Stimulated activated CD4-positive, alpha-beta T cell treated with anti-CD3 and anti-CD28 coated beads, Interleukin-15, amount 100 ng/mL, for 1 hour (primary cell): Measurements from ENCODE around the gene PASD1.
"Not testable (repeated sequence)": the region's sequence is repeated elsewhere in the genome, so short reads cannot be mapped to it uniquely, and the experiment has no call there.

Source experiments
- DNase-seq, 2 donors: peaks; one replicate each; pipeline ENCODE4 v3.0.0-alpha.2; 2020; ENCODE audit warnings: low read depth in 1 of 2, low spot score in 1 of 2

Gene PASD1, protein sequence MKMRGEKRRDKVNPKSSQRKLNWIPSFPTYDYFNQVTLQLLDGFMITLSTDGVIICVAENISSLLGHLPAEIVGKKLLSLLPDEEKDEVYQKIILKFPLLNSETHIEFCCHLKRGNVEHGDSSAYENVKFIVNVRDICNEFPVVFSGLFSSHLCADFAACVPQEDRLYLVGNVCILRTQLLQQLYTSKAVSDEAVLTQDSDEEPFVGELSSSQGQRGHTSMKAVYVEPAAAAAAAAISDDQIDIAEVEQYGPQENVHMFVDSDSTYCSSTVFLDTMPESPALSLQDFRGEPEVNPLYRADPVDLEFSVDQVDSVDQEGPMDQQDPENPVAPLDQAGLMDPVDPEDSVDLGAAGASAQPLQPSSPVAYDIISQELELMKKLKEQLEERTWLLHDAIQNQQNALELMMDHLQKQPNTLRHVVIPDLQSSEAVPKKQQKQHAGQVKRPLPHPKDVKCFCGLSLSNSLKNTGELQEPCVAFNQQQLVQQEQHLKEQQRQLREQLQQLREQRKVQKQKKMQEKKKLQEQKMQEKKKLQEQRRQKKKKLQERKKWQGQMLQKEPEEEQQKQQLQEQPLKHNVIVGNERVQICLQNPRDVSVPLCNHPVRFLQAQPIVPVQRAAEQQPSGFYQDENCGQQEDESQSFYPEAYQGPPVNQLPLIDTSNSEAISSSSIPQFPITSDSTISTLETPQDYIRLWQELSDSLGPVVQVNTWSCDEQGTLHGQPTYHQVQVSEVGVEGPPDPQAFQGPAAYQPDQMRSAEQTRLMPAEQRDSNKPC

DNA sequence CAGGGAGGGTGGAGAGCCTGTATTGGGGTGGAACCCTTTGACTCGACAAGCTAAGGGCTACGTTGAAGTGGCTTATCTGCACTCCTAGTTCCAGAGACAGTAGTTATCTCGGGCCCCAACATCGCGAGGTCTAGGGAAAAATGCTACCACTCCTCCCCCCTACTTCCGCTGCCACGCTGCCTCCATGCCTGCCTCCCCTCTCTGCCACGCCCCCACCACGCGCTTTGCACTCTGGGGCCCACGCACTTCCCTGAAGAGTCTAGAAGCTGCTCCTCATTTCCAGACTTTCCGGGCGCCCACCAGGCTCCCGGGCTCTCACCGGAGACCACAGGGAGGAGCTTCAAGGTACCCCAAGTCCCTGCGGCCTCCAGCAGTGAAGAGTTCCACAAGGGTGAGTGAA, at the start of gene PASD1:
Gene PASD1 (plus strand): TSS at position 227 of the 400 bp plus-strand sequence. CDS start 37,879 bp downstream, outside the sequence.
- DNase-seq = no peak

DNA sequence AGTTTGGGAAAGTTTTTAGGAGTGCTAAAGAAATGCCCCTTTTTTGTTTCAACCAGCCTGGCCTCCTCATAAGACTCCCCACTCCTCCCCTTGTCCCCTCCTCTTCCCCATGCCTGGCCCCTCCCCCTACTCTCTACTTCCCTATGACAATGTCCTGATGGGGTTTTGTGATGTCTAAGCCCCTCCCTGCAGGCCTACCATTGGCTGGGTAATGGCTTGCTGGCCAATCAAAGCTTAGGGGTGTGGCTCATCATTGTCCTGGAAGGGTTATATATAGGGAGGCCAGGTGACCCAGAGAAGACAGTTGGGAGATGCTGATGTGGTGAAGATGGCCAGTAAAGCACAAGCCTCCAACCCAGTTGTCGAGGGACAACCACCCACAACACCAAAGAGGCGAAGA, 48.2 kb upstream of the PASD1 start:
- no peak for DNase-seq

DNA sequence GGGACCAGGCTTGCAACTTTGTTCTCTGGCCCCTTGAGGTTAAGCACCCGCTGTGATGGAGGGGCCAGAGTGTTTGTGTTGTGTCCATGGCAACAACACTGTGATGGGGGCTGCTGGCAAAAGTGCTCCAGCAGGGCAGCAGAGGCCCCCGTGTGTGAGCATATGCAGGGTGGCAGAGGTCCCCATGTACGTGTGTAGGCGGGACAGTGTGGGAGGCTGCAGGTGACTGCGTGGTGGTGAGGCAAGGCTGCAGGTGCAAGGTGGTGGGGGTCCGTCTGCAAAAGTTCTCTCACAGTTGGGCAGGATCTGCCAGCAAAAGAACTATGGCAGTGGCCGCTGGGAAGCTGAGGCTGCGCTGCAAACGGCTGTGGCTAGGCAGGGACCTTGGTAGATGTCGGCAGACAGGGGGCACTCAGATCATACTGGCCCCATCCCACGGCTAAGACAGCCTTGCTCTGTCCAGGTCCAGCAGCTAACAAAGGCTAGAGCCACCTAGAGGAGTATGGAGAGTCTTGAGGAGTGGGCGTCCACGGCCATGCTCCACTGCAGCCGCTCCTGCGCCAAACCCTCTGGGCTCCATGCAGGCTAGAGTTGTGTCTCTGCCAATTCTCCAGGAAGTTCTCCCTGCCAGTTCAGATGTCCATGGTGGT, 46.8 kb upstream of the PASD1 start:
- no peak for DNase-seq

DNA sequence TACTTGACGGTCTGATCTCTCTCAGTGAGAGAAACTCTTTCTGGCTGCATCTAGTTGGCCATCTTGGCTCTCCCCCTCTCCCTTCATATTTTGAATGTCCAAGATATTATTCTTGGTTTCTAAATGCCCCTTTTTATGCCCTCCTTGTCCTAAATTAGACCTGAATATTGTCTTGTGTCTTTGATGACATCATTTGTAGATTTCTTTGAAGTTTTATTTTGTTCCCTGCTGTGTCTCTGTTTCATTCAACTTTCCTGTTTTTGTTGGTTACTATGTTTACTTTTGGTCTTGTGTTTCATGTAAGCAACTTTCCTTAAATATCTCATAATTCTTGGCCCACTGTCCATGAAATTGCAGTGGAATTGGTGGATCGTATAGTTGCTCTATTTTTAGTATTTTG, 46.1 kb upstream of the PASD1 start:
- DNase-seq = no peak

DNA sequence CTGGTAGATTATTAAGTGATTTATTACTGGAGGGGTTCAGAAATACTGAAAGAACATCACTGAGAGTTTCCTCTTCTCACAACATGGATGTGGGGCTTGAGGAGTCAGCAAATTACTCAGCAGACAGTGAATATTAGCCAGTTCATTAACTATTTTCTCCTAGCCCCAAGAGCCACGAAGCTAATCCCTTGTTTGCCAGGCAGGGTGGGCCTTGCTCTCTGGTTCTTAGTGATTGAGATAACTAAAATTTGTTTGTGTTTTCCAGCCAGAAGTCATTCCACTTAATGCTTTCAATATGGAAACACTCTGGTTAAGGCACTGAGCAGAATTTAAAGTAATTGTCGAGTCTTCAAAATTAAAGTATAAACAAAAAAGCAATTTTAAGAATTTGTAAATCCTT, 40.1 kb upstream of the PASD1 start:
- no peak for DNase-seq

DNA sequence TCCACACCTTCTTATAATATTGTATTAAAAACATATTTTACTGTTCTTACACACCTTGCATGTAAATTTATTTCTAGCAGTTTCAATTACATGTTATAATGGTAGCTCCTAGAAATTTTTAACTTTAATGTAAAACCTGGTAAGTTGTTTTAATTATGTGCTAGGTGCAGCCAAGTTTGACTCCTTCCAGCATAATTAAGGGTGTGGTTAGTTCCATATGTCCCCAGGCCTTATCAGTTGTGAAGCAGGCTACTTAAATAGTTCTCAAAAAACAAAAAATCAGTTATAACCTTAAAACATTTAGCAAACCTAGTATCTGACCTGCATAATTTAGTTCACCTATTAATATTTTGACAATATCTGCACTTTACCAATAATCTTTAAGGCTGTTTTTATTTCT, 26.9 kb upstream of the PASD1 start:
- DNase-seq = no peak

DNA sequence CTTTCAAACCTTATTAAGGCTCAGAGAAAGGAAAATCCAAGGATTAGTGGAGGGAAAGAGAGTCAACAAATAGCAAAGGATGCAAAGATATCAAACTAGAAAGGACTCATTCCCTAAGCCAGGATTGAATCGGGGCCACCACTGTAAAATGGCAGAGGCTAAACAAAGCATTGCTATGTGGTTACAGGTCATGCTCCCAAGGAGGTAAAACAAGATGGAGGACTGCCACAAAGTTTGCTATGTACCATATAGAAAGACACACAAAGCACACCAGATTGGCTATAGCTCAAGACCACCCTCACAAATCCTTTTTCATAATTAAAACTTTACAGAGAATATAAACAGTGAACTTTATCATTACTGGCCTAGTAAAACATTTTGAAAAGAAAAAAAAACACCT, 25.9 kb upstream of the PASD1 start:
- DNase-seq = no peak

DNA sequence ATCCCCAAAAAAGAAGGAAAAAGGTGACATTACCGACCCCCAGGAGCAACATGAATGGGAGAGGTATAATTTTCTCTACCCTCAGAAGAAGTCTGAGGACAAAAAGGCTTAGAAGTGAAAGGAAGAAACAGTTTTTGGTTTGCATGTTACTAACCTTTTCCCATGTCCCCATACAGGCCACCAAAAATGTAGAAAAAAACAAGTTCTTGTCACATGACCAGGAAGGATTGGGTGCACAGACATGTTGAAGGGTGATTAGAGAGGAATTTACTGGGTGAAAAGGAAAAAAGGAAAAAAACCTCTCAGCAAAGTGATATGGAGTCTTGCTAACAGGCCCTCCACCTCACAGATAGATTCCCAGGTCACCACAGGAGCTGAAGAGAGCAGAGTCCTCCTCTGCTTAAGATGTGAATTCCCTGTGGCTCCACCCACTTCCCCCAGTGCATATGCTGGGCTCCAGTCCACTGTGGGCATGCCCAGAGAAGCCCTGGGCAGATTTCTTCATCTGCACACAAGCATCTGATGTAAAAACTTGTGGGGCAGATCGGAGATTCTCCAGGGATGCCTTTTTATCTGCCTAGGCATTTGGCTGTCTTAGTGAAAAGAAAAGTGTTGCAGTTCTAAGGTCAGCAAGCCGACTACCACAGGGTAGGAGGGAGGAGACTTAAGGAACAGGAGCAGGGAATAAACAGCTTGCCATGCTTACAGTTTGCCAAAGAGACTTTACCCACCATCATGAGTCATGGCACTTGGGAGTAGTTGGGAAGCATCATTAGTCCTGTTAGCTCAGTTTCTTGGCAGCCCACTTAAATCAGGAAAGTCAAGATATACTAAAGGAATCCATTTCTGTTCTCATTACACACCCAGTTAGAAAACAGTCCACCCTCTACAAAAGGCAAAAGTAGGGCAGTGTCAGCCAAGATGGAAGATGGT, 25.0 kb upstream of the PASD1 start:
- no peak for DNase-seq

DNA sequence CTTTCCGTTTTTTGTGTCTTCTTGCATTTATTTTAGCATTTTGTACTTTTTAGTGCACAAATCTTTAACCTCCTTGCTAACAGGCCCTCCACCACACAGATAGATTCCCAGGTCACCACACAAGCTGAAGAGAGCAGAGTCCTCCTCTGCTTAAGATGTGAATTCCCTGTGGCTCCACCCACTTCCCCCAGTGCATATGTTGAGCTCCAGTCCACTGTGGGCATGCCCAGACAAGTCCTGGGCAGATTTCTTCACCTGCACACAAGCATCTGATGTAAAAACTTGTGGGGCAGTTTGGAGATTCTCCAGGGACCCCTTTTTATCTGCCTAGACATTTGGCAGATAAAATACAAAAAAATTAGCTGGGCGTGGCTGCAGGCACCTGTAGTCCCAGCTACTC, 19.8 kb upstream of the PASD1 start:
- no peak for DNase-seq

DNA sequence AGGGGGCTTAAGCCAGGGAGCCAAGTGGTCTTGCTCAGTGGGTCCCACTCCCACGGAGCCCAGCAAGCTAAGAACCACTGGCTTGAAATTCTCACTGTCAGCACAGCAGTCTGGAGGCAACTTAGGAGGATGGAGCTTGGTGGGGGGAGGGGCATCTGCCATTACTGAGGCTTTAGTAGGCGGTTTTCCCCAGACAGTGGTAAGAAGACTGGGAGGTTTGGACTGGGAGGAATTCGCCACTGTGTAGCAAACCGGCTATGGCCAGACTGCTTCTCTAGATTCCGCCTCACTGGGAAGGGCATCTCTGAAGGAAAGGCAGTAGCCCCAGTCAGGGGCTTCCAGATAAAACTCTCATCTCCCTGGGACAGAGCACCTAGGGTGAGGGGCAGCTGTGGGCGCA, 17.2 kb upstream of the PASD1 start:
- not testable (repeated sequence) for DNase-seq

DNA sequence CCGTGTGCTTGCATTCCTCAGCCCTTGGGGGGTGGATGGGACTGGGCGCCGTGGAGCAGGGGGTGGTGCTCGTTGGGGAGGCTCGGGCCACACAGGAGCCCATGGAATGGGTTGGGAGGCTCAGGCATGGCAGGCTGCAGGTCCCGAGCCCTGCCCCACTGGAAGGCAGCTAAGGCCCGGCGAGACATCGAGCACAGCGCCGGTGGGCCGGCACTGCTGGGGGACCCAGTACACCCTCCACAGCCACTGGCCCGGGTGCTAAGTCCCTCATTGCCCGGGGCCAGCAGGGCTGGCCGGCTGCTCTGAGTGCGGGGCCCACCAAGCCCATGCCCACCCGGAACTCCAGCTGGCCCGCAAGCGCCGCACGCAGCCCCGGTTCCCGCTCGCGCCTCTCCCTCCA, 12.3 kb upstream of the PASD1 start:
- DNase-seq = not testable (repeated sequence)

DNA sequence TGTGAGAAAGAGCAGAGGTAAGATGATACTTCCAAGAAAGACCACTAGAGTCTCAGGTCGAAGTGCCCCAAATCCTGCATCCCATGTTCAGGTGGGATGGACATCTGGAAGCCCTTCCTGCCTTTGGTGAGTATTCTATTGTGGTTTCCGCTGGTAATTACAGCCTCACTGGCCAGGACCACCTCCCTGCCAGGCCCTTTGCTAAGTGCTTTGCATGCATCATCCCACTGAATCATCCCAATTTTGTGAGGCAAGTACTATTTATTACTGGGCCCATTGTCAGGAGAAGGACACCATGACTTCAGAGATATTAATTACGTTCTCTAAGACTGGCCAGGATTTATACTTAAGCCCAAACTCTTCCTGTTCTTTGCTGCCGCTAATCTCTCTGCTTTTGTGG, 10.7 kb upstream of the PASD1 start:
- no peak for DNase-seq

DNA sequence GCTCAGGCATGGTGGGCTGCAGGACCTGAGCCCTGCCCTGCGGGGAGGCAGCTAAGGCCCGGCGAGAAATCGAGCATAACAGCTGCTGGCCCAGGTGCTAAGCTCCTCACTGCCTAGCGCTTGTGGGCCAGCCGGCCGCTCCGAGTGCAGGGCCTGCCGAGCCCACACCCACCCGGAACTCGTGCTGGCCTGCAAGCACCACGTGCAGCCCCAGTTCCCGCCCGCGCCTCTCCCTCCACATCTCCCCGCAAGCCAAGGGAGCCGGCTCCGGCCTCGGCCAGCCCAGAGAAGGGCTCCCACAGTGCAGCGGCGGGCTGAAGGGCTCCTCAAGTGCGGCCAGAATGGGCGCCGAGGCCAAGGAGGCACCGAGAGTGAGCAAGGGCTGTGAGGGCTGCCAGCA, 8.2 kb upstream of the PASD1 start:
- not testable (repeated sequence) for DNase-seq

DNA sequence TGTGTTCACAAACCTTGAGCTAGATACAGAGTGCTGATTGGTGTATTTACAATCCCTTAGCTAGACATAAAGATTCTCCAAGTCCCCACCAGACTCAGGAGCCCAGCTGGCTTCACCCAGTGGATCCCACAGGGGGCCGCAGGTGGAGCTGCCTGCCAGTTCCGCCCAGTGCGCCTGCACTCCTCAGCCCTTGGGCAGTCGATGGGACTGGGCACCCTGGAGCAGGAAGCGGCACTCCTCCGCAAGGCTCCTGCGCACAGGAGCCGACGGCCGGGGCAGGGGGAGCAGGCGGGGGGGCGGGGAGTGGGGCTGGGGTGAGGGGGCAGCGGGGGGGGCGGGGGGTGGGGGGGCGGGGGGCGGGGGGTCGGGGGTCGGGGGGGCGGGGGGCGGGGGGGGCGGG, 990 bp upstream of the PASD1 start:
- not testable (repeated sequence) for DNase-seq

DNA sequence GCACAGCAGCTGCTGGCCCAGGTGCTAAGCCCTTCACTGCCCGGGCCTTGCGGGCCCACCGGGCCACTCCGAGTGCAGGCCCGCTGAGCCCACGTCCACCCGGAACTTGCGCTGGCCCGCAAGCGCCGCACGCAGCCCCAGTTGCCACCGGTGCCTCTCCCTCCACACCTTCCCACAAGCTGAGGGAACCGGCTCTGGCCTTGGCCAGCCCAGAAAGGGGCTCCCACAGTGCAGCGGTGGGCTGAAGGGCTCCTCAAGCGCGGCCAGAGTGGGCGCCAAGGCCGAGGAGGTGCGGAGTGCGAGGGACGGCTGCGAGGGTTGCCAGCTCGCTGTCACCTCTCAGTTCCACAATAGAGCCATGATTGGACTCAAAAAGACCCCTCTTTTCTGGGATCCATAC, 472 bp upstream of the PASD1 start:
- DNase-seq = not testable (repeated sequence)

DNA sequence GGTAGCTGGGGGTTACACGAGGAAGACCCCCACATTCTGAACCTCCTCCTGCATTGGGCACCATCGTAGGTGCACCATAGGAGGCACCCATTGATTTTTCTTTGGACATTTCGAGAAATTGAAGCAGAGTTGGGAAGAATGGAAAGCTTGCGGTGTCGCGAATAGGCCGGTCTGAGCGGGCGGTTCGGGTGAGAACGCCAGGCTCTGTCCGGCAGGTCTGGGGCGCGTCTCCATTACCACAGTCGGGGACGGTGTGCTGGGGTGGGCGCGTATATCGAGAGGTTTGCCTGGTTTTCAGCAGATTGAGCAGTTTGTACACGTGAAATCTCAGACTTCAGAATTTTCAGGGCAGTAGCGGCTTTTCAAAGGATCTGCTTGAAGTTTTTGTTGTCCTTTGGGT, 560 bp downstream of the PASD1 start:
- DNase-seq = no peak

DNA sequence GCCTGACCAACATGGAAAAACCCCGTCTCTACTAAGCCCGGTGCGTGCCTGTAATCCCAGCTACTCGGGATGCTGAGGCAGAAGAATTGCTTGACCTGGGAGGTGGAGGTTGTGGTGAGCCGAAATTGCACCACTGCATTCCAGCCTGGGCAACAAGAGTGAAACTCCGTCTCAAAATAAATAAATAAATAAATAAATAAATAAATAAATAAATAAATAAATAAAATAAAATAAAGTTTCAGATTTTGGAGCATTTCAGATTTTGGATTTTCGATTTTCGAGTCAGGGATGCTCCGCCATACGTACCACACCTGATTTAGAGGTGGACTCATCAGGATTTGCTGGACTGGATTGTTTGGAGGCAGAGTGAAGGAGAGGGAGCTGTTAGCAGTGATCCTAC, 3.4 kb downstream of the PASD1 start:
- not testable (repeated sequence) for DNase-seq

DNA sequence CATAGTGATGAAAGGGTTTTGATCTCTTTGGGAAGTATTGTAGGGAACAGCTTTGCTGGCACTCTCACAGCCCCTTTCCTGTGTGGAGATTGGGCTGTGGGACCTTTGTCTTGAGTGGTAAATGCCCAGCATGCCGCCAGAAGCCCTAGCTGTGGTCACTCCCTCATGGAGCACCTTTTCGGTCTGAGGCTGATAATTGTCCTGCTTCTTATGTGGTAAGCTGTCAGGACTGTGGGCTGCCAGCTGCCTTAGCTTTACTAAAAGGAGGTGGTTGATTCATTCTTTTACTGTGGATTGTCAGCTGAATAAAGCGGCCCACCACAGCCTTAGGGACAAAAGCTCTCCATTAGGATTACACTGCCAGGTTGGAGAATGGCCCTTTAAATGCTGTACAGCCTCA, 7.1 kb downstream of the PASD1 start:
- DNase-seq = no peak

DNA sequence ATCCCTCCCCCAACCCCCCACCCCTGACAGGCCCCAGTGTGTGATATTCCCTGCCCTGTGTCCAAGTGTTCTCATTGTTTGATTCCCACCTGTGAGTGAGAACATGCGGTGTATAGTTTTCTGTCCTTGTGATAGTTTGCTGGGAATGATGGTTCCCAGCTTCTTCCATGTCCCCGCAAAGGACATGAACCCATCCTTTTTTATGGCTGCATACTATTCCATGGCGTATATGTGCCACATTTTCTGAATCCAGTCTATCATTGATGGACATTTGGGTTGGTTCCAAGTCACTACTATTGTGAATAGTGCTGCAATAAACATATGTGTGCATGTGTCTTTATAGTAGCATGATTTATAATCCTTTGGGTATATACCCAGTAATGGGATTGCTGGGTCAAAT, 29.9 kb downstream of the PASD1 start:
- DNase-seq = not testable (repeated sequence)

DNA sequence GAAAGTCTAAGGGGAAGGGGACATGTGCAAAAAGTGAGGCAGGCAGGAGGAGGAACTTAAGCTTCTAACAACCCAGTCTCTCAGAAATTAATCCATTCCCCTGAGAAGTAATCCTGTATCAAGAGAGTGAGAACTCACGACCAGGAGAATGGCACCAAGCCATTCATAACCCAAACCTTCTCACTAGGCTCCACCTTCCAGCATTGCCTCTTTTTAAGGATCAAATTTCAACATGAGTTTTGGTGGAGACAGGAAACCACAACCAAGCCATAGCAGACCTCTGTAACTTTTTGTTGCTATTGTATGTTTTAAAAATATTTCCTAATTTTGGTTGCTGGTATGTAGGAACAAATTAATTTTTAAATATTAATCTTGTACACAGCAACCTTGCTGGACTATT, 32.8 kb downstream of the PASD1 start:
- DNase-seq = no peak

DNA sequence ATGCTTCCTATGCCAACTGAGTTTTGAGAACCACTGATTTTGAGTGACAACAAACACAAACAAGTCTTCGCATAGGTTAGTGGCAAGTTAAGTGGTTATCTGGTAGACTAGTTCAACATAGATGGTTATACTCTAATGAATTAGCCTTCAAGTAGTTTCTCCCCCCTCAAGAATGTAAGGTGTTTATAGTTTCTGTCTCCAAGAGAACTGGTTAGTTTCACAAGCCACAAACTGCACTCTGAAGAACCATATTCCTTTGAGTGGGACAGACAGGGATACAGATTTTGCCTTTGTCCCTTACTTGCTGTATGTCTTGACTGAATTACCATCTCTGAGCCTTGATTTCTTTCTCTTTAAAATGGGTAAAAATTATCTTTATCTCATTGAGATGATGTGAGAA, 41.5 kb downstream of the PASD1 start:
- DNase-seq = no peak
